Endodermal cell (in vitro differentiated cells): ENCODE data around the gene ST3GAL3. TPM values are rescaled to one million over a fixed set of nuclear protein-coding genes. Genes with fewer than 3 reads are reported as not detected.

Experiments
- DNase-seq: peaks from one replicate; pipeline ENCODE4 v3.0.0-alpha.2; 2017
- H3K27ac ChIP-seq: 2 replicates; pipeline ENCODE4 v1.5.1; 2013; ENCODE audit warnings: mild to moderate bottlenecking, low read depth, low read length, moderate library complexity
- H3K27me3 ChIP-seq: 2 replicates; pipeline ENCODE4 v1.6.1; 2013; ENCODE audit warnings: mild to moderate bottlenecking, low read length, moderate library complexity; ENCODE audit not compliant: insufficient read depth, control insufficient read depth, poor library complexity, severe bottlenecking
- H3K36me3 ChIP-seq: 2 replicates; pipeline ENCODE4 v1.7.0; 2013; ENCODE audit warnings: mild to moderate bottlenecking, low read length, moderate library complexity; ENCODE audit not compliant: control insufficient read depth, insufficient read depth
- H3K4me1 ChIP-seq: one replicate; pipeline ENCODE4 v1.7.0; 2013; ENCODE audit warnings: low read length; ENCODE audit not compliant: control insufficient read depth, insufficient read depth
- H3K4me3 ChIP-seq: 2 replicates; pipeline ENCODE4 v1.5.1; 2013; ENCODE audit warnings: mild to moderate bottlenecking, low read length, moderate library complexity
- H3K9ac ChIP-seq: 2 replicates; pipeline ENCODE4 v1.6.1; 2013; ENCODE audit warnings: mild to moderate bottlenecking, low read length, moderate library complexity; ENCODE audit not compliant: poor library complexity, severe bottlenecking; ENCODE audit errors: extremely low read depth
- H3K9me3 ChIP-seq: 2 replicates; pipeline ENCODE4 v1.6.1; 2013; ENCODE audit warnings: mild to moderate bottlenecking, low read length, moderate library complexity; ENCODE audit not compliant: control insufficient read depth
- H3K27ac Mint-ChIP-seq: 2 replicates; pipeline ENCODE4 v1.8.0; 2020; ENCODE audit warnings: mixed read lengths
- H3K27me3 Mint-ChIP-seq: 2 replicates; pipeline ENCODE4 v1.8.0; 2021; ENCODE audit warnings: mild to moderate bottlenecking, mixed read lengths; ENCODE audit not compliant: insufficient read depth
- H3K36me3 Mint-ChIP-seq: 2 replicates; pipeline ENCODE4 v1.8.0; 2020; ENCODE audit warnings: low read depth, mixed read lengths
- H3K4me1 Mint-ChIP-seq: 2 replicates; pipeline ENCODE4 v1.8.0; 2020; ENCODE audit warnings: mixed read lengths
- H3K4me3 Mint-ChIP-seq: 2 replicates; pipeline ENCODE4 v1.8.0; 2020; ENCODE audit warnings: mild to moderate bottlenecking, moderate library complexity, mixed read lengths
- H3K9me3 Mint-ChIP-seq: 2 replicates; pipeline ENCODE4 v1.8.0; 2020; ENCODE audit warnings: mild to moderate bottlenecking, mixed read lengths
- WGBS, 2 experiments: methylation state at CpG; one replicate each; pipeline versions ENCODE4 v1.1.5 to v1.1.7; 2013; ENCODE audit warnings: missing lambda C conversion rate in 2 of 2, mixed read lengths in 1 of 2; ENCODE audit not compliant: insufficient coverage in 1 of 2, insufficient read length in 1 of 2; 5-methylcytosine and 5-hydroxymethylcytosine counted together
- total RNA-seq, 2 donors: library from RNA; stranded (reverse); fragmentation: NEBNext Ultra II Directional in 1 of 2; extraction: Animal tissue kit (Norgen Biotek cat#: 25700) in 1 of 2; gene quantifications; 2 replicates in 1 of 2; 3 replicates in 1 of 2; pipeline ENCODE4 v1.2.1, GENCODE V29; 2021
- TF ChIP-seq, protein P1 (sequence below): fragments of 200-600 bp; sonication (generic); conservative IDR thresholded peaks from 2 replicates; pipeline ENCODE4 v1.5.0; 2021; ENCODE audit warnings: antibody characterized with exemption, mild to moderate bottlenecking

ST3GAL3 gene
- total RNA-seq, 2 donors from 2014 or later: 15.5 to 15.9 TPM

GRCh38 chr1:43779266-43779665, 71.9 kb downstream of the ST3GAL3 start:
- TF ChIP-seq, protein P1, sequence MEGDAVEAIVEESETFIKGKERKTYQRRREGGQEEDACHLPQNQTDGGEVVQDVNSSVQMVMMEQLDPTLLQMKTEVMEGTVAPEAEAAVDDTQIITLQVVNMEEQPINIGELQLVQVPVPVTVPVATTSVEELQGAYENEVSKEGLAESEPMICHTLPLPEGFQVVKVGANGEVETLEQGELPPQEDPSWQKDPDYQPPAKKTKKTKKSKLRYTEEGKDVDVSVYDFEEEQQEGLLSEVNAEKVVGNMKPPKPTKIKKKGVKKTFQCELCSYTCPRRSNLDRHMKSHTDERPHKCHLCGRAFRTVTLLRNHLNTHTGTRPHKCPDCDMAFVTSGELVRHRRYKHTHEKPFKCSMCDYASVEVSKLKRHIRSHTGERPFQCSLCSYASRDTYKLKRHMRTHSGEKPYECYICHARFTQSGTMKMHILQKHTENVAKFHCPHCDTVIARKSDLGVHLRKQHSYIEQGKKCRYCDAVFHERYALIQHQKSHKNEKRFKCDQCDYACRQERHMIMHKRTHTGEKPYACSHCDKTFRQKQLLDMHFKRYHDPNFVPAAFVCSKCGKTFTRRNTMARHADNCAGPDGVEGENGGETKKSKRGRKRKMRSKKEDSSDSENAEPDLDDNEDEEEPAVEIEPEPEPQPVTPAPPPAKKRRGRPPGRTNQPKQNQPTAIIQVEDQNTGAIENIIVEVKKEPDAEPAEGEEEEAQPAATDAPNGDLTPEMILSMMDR: peak; percentile 62
- WGBS, 2 experiments: 100% methylated on average over 1 of the region's 1 CpG; no CpG with 5 or more reads in 1 of the 2 experiments
- no peak overlapping the region for H3K27ac ChIP-seq

GRCh38 chr1:43779805-43780403, 72.6 kb downstream of the ST3GAL3 start:
- Mint-ChIP-seq H3K27me3 (no peaks in the 10 kb centered on the region), H3K27ac (no peak overlapping the region), H3K9me3 (peaks cover 19% of the 10 kb centered on the region), H3K4me1 (peaks cover 3% of the 10 kb centered on the region), H3K36me3 (peaks cover 18% of the 10 kb centered on the region), H3K4me3 (no peak overlapping the region)
- Histone ChIP-seq H3K4me3 (no peak overlapping the region), H3K36me3 (no peaks in the 10 kb centered on the region), H3K4me1 (no peaks in the 10 kb centered on the region), H3K9ac (no peak overlapping the region), H3K9me3 (peaks cover 25% of the 10 kb centered on the region), H3K27ac (no peak overlapping the region), H3K27me3 (no peaks in the 10 kb centered on the region)
- TF ChIP-seq, protein P1: no peak
- DNase-seq: no peak
- 94% methylated on average over 1 of the region's 1 CpG; no CpG with 5 or more reads in 1 of the 2 experiments for WGBS, 2 experiments

More at GRCh38 chr1:43779266-43779665, 71.9 kb downstream of the ST3GAL3 start:
- H3K4me1 ChIP-seq: no peaks in the 10 kb centered on the region
- peaks cover 25% of the 10 kb centered on the region for H3K9me3 ChIP-seq
- H3K27me3 ChIP-seq: no peaks in the 10 kb centered on the region
- H3K9me3 Mint-ChIP-seq: peaks cover 19% of the 10 kb centered on the region
- peaks cover 18% of the 10 kb centered on the region for H3K36me3 Mint-ChIP-seq
- H3K27me3 Mint-ChIP-seq: no peaks in the 10 kb centered on the region
- no peaks in the 10 kb centered on the region for H3K36me3 ChIP-seq
- H3K4me1 Mint-ChIP-seq: peaks cover 3% of the 10 kb centered on the region
- no peak overlapping the region for H3K4me3 ChIP-seq
- no peak for DNase-seq
- no peak overlapping the region for H3K4me3 Mint-ChIP-seq
- no peak overlapping the region for H3K9ac ChIP-seq
- no peak overlapping the region for H3K27ac Mint-ChIP-seq

DNA sequence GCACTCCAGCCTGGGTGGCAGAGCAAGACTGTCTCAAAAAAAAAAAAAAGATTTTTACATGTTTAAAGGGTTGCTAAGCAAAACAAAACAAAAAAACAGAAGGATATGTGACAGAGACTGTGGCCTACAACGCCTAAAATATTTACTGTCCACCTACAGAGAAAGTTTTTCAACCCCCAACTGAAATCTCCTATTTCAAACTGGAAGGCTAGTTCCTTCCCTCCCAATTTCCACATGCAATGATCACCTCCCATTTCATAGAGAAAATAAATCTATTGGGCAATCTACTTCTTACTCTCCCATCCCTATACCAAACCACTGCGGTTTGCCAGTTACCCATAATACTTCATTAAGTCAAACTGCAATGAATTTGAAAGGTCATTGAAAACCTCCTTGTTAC, 74.2 kb downstream of the ST3GAL3 start:
- peaks cover 25% of the 10 kb centered on the region for H3K9me3 ChIP-seq
- 94 to 100% methylated on average over 2 of the region's 2 CpGs for WGBS, 2 experiments

More for the DNA sequence above, 74.2 kb downstream of the ST3GAL3 start:
- peaks cover 3% of the 10 kb centered on the region for H3K4me1 Mint-ChIP-seq
- H3K4me3 Mint-ChIP-seq: no peak overlapping the region
- H3K4me3 ChIP-seq: no peak overlapping the region
- no peak for DNase-seq
- TF ChIP-seq, protein P1: no peak
- H3K36me3 Mint-ChIP-seq: peaks cover 15% of the 10 kb centered on the region
- no peaks in the 10 kb centered on the region for H3K4me1 ChIP-seq
- H3K27me3 ChIP-seq: no peaks in the 10 kb centered on the region
- no peaks in the 10 kb centered on the region for H3K27me3 Mint-ChIP-seq
- no peak overlapping the region for H3K27ac ChIP-seq
- peaks cover 19% of the 10 kb centered on the region for H3K9me3 Mint-ChIP-seq
- H3K27ac Mint-ChIP-seq: no peak overlapping the region
- no peaks in the 10 kb centered on the region for H3K36me3 ChIP-seq
- no peak overlapping the region for H3K9ac ChIP-seq
